AG08395 (cell line): ENCODE measurements around the gene RNF14.
A peak's percentile ranks its signal among the peaks of the same experiment; 100 is the strongest.
"Not testable (repeated sequence)": the region's sequence is repeated elsewhere in the genome, so short reads cannot be mapped to it uniquely, and the experiment has no call there.

Experiments used
- DNase-seq: peaks from one replicate; pipeline ENCODE4 v3.0.0; 2012; ENCODE audit warnings: mixed read lengths, low spot score

RNF14 gene, protein sequence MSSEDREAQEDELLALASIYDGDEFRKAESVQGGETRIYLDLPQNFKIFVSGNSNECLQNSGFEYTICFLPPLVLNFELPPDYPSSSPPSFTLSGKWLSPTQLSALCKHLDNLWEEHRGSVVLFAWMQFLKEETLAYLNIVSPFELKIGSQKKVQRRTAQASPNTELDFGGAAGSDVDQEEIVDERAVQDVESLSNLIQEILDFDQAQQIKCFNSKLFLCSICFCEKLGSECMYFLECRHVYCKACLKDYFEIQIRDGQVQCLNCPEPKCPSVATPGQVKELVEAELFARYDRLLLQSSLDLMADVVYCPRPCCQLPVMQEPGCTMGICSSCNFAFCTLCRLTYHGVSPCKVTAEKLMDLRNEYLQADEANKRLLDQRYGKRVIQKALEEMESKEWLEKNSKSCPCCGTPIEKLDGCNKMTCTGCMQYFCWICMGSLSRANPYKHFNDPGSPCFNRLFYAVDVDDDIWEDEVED

DNA sequence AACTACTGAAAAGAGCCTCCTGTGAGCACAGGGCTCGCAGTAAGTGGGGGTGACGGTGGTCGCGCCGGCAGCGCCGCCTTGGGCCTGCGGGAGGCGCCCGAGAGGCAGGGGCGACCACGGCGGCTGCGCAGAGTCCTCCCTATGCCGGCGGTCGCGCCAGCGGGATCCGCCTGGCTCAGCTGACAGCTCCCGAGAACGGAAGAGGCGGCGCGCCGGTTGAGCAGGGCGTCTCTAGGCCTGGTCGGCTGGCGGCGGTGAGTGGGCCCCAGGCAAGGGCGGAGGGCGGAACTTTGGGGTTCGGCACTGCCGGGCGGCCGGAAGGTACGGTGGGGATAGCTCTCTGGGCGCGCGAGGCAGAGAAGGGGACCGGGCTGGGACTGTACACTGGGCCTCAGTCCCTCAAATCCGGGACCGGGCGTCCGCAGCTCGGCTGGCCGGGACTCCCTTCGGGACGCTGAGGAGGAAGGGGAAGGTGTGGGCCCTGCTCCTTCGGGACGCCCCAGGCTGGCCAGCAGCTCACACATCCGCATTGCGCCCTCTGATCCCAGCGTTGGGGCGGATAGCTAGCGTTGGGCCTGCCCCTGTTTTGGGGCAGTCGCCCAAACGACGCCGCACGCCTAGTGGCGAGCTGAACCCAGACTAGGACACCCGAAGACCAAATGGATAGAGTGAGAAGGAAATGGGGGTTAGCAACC lies at the start of gene RNF14:
Gene RNF14 (plus strand): TSS at position 192 of the 695 bp plus-strand sequence. CDS start 4,484 bp downstream, outside the sequence.
- DNase-seq: peak; percentile 98

DNA sequence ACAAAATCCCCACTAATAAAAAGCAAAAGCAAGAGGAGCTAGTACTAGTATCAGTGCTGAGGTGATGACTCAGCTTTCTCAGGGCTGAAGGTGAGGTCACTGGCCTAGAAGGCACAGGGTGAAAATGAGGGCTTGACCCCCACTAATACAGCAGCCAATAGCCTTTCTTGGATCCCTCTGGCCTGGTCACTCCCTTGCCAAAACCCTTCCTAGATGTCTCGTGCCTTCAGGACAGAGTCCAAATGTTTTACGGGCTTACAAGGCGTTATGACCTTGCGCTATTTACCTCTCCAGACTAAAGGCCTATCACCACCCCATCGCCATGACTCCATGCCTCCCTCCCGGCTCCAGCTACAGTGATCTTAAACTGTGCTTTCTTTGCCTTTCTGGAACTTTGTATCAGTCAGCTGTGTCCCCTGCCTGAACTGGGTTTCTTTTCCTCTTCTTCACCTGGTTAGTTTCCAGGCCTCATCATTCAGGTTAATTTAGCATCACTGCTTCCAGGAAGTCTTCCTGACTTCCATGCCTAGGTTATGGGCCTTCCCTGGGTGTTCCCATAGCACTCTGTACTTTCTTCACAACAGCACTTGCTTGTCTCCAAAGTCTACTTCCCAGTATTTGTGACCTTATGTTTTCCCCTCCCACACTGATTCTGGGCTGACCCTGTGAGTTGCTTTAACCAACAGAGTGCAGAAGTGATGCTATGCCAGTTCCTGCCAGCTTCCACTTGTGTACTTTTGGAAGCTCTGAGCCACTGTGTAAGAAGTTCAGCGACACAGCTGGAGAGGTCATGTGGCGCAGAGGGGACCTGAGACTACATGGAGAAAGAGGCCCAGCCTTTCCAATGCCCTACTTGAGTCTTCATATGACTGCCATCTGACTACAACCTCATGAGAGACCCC lies 49.4 kb upstream of the RNF14 start:
- no peak for DNase-seq

GRCh38 chr5:141920771-141921170 lies 48.1 kb upstream of the RNF14 start:
- no peak for DNase-seq

GRCh38 chr5:141922827-141923447 lies 46.0 kb upstream of the RNF14 start:
- DNase-seq: not testable (repeated sequence)

DNA sequence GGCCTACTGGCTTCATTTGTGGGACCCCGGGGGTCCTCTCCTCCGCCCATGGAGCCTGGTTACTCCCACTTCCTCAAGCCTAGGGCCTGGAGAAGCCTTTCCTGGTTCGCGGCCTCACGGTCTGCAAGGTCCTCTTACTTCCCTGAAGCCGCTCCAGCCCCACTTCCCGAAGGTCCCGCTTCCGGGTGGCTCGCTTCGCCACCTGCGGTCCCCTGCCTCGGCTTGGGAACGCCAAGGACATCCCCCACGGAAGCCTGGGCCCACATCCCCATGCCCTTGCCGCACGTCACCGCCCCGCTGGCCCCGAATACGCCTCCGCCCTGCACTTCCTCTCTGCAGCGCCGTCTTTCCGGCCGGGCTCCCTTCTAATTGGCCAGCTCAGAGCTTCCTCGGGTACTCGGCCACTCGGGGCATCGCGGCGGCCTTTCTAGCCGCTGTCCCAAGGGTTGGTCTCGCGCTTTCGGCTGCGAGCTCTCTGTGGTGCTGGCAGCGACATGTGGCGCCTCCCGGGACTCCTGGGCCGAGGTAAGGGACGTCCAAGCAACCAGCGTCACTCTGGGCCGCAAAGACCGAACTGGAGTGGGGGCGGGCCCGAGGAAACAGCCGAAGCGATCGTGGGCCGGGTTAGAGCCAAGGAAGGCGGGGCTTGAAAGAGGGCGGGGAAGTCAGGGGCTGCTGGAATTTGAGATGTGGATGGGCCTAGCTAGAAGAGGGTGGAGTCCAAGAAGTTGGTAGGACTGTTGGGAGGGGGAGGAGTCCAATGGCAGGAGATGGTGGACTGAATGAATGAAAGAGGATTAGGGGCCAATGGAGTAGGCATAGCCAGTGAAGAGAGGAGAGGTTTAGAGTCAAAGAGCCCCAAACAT lies 45.2 kb upstream of the RNF14 start, which contains the start of gene DELE1:
Gene DELE1 (plus strand): TSS at position 424 of the 866 bp plus-strand sequence. CDS start 71 bp downstream, at position 495.
- peak; percentile 96 for DNase-seq

GRCh38 chr5:141926434-141926833 lies 42.5 kb upstream of the RNF14 start:
- DNase-seq: no peak

- DNase-seq: no peak
These were observed 40.9 kb upstream of the RNF14 start for GRCh38 chr5:141928051-141928450.

DNA sequence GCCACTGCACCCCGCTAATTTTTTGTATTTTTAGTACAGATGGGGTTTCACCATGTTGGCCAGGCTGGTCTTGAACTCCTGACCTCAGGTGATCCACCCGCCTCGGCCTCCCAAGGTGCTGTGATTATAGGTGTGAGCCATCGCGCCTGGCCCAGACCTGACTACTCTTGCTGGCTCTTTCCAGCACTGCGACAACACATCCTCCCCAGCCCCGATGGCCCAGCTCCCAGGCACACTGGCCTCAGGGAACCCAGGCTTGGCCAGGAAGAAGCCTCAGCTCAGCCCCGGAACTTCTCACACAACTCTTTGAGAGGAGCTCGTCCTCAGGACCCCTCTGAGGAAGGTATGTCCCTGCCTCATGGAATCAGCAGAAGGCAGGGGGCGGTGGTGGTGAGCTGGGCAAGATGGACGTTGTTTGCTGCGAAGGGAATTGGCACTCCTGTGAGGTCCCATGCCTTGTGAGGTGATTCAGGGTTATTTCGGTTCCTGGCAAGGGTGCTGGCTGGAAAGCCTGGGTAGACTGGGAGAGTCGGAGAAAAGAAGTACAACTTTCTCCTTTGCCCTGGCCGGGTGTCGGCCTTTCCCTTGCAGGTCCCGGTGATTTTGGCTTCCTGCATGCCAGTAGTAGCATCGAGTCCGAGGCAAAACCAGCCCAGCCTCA lies 39.4 kb upstream of the RNF14 start:
- DNase-seq: no peak

GRCh38 chr5:141931694-141932093 lies 37.2 kb upstream of the RNF14 start:
- DNase-seq: no peak

- DNase-seq: no peak
These were observed 35.8 kb upstream of the RNF14 start for GRCh38 chr5:141933151-141933550.

GRCh38 chr5:141934099-141934844 lies 34.6 kb upstream of the RNF14 start:
- no peak for DNase-seq

DNA sequence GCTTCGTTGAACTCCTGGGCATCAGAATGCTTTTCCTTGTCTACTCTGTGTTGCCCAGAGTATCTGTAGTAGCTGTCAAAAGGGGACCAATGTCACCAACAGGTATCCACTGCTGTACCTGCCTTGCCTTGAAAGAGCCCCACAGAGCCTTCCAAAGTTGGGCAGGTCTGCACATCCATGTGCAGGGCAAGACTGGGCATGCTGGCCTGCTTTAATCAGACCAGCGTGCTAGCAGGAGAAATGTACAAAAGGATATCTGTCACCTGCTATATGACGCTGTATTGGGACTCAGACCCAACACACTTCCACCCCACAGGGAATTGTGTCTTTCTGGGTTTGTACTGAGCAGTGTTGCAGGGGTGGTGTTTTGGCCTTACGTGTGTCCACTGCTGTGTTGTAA lies 33.4 kb upstream of the RNF14 start:
- no peak for DNase-seq

GRCh38 chr5:141940695-141941271 lies 28.1 kb upstream of the RNF14 start:
- DNase-seq: peak; percentile 69

- DNase-seq: peak; percentile 69
These were observed 27.6 kb upstream of the RNF14 start for GRCh38 chr5:141941307-141941706.

DNA sequence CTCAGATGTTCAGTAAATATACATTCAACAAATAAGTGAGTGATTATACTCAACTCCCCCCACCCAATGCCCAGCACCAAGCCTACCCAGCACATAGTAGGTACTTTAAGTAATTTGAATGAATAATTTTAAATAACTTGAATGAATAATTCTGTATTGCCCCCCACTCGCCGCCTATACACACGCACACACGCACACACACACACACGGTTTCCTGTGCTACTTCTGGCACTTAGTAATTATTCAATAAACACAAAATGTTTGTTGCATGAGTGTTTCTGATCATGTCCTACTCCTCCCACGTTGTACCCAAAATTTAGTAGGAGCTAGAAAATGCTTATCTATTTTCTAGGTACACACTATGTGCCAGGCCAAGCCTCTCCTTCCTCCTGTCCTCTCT lies 27.1 kb upstream of the RNF14 start:
- no peak for DNase-seq

- no peak for DNase-seq
These were observed 26.6 kb upstream of the RNF14 start for GRCh38 chr5:141942185-141942857.

DNA sequence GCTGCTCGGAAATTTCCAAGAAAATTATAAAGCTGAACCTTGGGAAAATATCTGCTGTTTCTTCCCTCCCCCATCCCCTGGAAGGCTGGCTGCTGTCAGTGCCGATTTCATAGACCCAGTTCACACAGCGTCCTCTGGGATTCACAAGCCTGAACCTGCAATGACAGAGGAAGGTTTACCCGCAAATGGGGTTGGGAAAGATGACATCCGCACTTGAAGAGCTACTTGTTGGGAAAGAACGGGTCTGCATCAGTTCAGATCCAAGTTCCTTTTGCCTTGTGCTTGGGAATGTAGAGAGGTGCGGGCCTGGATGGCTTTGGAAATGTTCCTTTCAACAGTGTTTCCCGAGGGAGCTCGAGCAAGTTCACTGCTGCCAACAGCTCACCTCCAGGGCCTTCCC lies 24.8 kb upstream of the RNF14 start:
- DNase-seq: no peak

- DNase-seq: peak; percentile 32
These were observed 23.3 kb upstream of the RNF14 start for GRCh38 chr5:141945511-141946051.
